IMR-90 (cell line): ENCODE data around the gene CREB3L1. TPM values are rescaled to one million over a fixed set of nuclear protein-coding genes. Genes with fewer than 3 reads are reported as not detected.
A peak's percentile ranks its signal among the peaks of the same experiment; 100 is the strongest.

ENCODE experiments used
- ATAC-seq: fragments of 200-7000 bp; cut with Tn5 transposase; 2 replicates; pipeline ENCODE4 v1.9.1; 2020; ENCODE audit warnings: low read depth, mild to moderate bottlenecking, moderate library complexity
- BruUV-seq: library from RNA; stranded (reverse); fragments of 400-500 nt; replicated peaks from 2 replicates; lab custom pipeline; 2021; lab: Mats Ljungman, UMichigan
- CTCF ChIA-PET: fragments of 300-600 bp; formaldehyde crosslinking; extraction: SDS; loops from one replicate; lab custom pipeline; 2021; ENCODE audit warnings: antibody characterized with exemption; lab: Yijun Ruan, JAX
- POLR2A ChIA-PET: fragments of 300-600 bp; sonication (Branson Sonifier 250); formaldehyde crosslinking; loops from one replicate; lab custom pipeline; 2022; ENCODE audit warnings: antibody characterized with exemption; ENCODE audit not compliant: unreplicated experiment; lab: Charles Lee
- DNase-seq: peaks from one replicate; pipeline ENCODE4 v3.0.0; 2013
- H2AFZ ChIP-seq: replicated peaks from 2 replicates; pipeline ENCODE3; 2013; ENCODE audit warnings: low read length, mild to moderate bottlenecking; ENCODE audit not compliant: poor library complexity
- H2AK5ac ChIP-seq: 2 replicates; pipeline ENCODE4 v1.6.1; 2013; ENCODE audit warnings: low read depth, low read length, inconsistent platforms
- H2AK9ac ChIP-seq: replicated peaks from 2 replicates; pipeline ENCODE3; 2013; ENCODE audit warnings: mild to moderate bottlenecking, low read depth, low read length, moderate library complexity; ENCODE audit not compliant: poor library complexity
- H2BK120ac ChIP-seq: 2 replicates; pipeline ENCODE4 v1.6.1; 2013; ENCODE audit warnings: low read depth, low read length, inconsistent platforms
- H2BK15ac ChIP-seq: 3 replicates; pipeline ENCODE4 v1.6.1; 2013; ENCODE audit warnings: low read depth, low read length, inconsistent platforms
- H2BK20ac ChIP-seq: 2 replicates; pipeline ENCODE4 v1.6.1; 2013; ENCODE audit warnings: low read depth, mild to moderate bottlenecking, inconsistent platforms, low read length, moderate library complexity
- H2BK5ac ChIP-seq: 2 replicates; pipeline ENCODE4 v1.6.1; 2013; ENCODE audit warnings: mild to moderate bottlenecking, low read depth, low read length, inconsistent platforms; ENCODE audit not compliant: poor library complexity, severe bottlenecking
- H3K14ac ChIP-seq: replicated peaks from 2 replicates; pipeline ENCODE4 v1.6.1; 2013; ENCODE audit warnings: low read depth, low read length, inconsistent platforms
- H3K18ac ChIP-seq: 2 replicates; pipeline ENCODE4 v1.6.1; 2013; ENCODE audit warnings: low read depth, low read length, control low read depth
- H3K23ac ChIP-seq: 2 replicates; pipeline ENCODE4 v1.6.1; 2013; ENCODE audit warnings: low read depth, low read length, inconsistent platforms
- H3K27ac ChIP-seq: 2 replicates; pipeline ENCODE4 v1.5.1; 2013; ENCODE audit warnings: mild to moderate bottlenecking, control low read depth, low read length; ENCODE audit not compliant: insufficient read depth
- H3K27me3 ChIP-seq: 2 replicates; pipeline ENCODE4 v1.6.1; 2013; ENCODE audit warnings: low read length; ENCODE audit not compliant: control insufficient read depth, insufficient read depth
- H3K36me3 ChIP-seq: 2 replicates; pipeline ENCODE4 v1.6.1; 2013; ENCODE audit warnings: low read length, mixed read lengths; ENCODE audit not compliant: control insufficient read depth, insufficient read depth
- H3K4ac ChIP-seq: 2 replicates; pipeline ENCODE4 v1.6.1; 2013; ENCODE audit warnings: low read depth, low read length, inconsistent platforms
- H3K4me1 ChIP-seq: 2 replicates; pipeline ENCODE4 v1.6.1; 2013; ENCODE audit warnings: low read length, mixed read lengths; ENCODE audit not compliant: control insufficient read depth, insufficient read depth
- H3K4me2 ChIP-seq: 2 replicates; pipeline ENCODE4 v1.6.1; 2013; ENCODE audit warnings: low read depth, mild to moderate bottlenecking, control low read depth, low read length, moderate library complexity
- H3K4me3 ChIP-seq: 2 replicates; pipeline ENCODE4 v1.5.1; 2013; ENCODE audit warnings: low read depth, mild to moderate bottlenecking, control low read depth, low read length, moderate library complexity; ENCODE audit not compliant: insufficient read depth
- H3K56ac ChIP-seq: 2 replicates; pipeline ENCODE4 v1.6.1; 2013; ENCODE audit warnings: low read length, inconsistent platforms; ENCODE audit not compliant: insufficient read depth; ENCODE audit errors: extremely low read depth
- H3K79me1 ChIP-seq, 2 experiments: 2 replicates each; pipeline ENCODE4 v1.6.1; 2013; ENCODE audit warnings: low read length in 2 of 2, inconsistent platforms in 1 of 2, low read depth in 1 of 2
- H3K9ac ChIP-seq: 2 replicates; pipeline ENCODE4 v1.6.1; 2013; ENCODE audit warnings: low read depth, low read length, control low read depth
- H3K9me1 ChIP-seq: 2 replicates; pipeline ENCODE4 v1.6.1; 2013; ENCODE audit warnings: low read length, inconsistent platforms; ENCODE audit not compliant: insufficient read depth
- H3K9me3 ChIP-seq: 2 replicates; pipeline ENCODE4 v1.6.1; 2013; ENCODE audit warnings: low read length; ENCODE audit not compliant: control insufficient read depth, insufficient read depth
- H4K20me1 ChIP-seq: 2 replicates; pipeline ENCODE4 v1.6.1; 2013; ENCODE audit warnings: low read length, inconsistent platforms; ENCODE audit not compliant: insufficient read depth
- H4K5ac ChIP-seq: 2 replicates; pipeline ENCODE4 v1.6.1; 2013; ENCODE audit warnings: mild to moderate bottlenecking, low read depth, low read length, control low read depth
- H4K8ac ChIP-seq, 2 experiments: 2 replicates each; pipeline ENCODE4 v1.6.1; 2013; ENCODE audit warnings: low read depth in 2 of 2, low read length in 2 of 2, control low read depth in 1 of 2, inconsistent platforms in 1 of 2
- H4K91ac ChIP-seq: 2 replicates; pipeline ENCODE4 v1.6.1; 2013; ENCODE audit warnings: low read depth, low read length, inconsistent platforms; ENCODE audit not compliant: insufficient read depth
- CHD1 ChIP-seq: IDR thresholded peaks from 2 replicates; pipeline ENCODE4 v1.6.1; 2012; ENCODE audit warnings: low read depth, low read length, improper control_type of control experiment
- FOS ChIP-seq: fragments of 150-350 bp; IDR thresholded peaks from 2 replicates; pipeline ENCODE4 v1.6.1; 2016; ENCODE audit warnings: low read depth, low read length
- MXI1 ChIP-seq: IDR thresholded peaks from 2 replicates; pipeline ENCODE4 v1.6.1; 2012; ENCODE audit warnings: low read depth, mild to moderate bottlenecking, low read length, moderate library complexity, borderline replicate concordance
- WGBS, 2 experiments: methylation state at CpG; one replicate each; pipeline versions ENCODE4 v1.1.5 to v1.1.7; 2013; ENCODE audit warnings: missing lambda C conversion rate in 2 of 2; ENCODE audit not compliant: insufficient read length in 1 of 2; ENCODE audit errors: extremely low coverage in 2 of 2; 5-methylcytosine and 5-hydroxymethylcytosine counted together
- dilution Hi-C: fragments of 300-500 bp; cut with HindIII; formaldehyde crosslinking; loops from one replicate; pipeline ENCODE4 v1.14.3; 2018; ENCODE audit warnings: low sequenced_read_pairs; ENCODE audit not compliant: unreplicated experiment
- in situ Hi-C: fragments of 300-500 bp; cut with MboI; formaldehyde crosslinking; loops from 3 replicates; pipeline ENCODE4 v1.14.3; 2019; ENCODE audit warnings: low sequenced_read_pairs, inconsistent platforms, mixed read lengths
- intact Hi-C: fragments of 100-400 bp; cut with micrococcal nuclease; formaldehyde crosslinking; loops from 2 replicates; pipeline ENCODE4 v1.10.0; 2022
- polyA plus RNA-seq, 3 experiments: library from polyadenylated mRNA; depleted of rRNA; stranded (reverse); fragments of >200 nt; gene quantifications; 2 replicates each; pipeline ENCODE4 v1.2.3, GENCODE V29; 2012; ENCODE audit warnings: low replicate concordance in 1 of 3
- total RNA-seq: library from RNA; depleted of rRNA; stranded (reverse); fragments of >200 nt; gene quantifications from 2 replicates; pipeline ENCODE4 v1.2.3, GENCODE V29; 2012
- TF ChIP-seq, protein P1 (sequence below): fragments of 150-350 bp; IDR thresholded peaks from 2 replicates; pipeline ENCODE4 v1.6.1; 2017; ENCODE audit warnings: mild to moderate bottlenecking, antibody characterized with exemption, low read length, low read depth

The CREB3L1 gene
- total and polyA plus RNA-seq, 2 of the 4 experiments (the other 2 are of a cell fraction): 8.1 to 82.3 TPM

DNA sequence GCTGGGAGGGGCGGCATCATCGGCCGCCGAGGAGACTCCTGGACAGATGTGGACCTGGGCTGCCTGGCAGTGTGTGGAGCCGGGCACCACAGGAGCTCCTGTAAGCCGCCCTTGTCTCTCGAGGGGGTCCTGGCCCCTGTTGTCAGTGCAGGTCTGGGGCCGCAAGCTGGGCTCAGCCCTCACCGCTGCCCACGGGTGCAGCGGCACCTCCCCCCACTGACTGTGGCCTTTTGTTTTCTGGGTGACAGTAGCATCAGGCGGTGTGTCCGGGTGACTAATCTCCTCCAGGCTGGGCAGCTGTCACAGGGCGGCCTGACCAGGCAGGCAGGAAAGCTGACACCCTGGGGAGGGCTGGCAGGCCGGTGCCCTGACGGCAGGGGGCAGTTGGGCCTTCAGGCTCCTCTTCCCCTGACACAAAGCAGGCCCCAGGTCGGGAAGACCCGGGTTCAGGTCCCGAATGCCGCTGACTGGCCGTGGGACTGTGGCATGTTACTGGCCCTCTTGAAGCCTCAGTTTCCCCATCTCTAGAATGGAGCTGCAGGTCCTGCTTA, 86.1 kb downstream of the CREB3L1 start:
- Histone ChIP-seq H3K14ac (no peak overlapping the region), H4K91ac (no peak overlapping the region), H3K27ac (no peak overlapping the region), H3K4ac (peak overlapping the region; percentile 35), H3K4me3 (no peak overlapping the region), H3K4me1 (peaks cover 37% of the 10 kb centered on the region), H3K56ac (no peak overlapping the region), H3K4me2 (no peak overlapping the region), H4K8ac (no peak overlapping the region), H2BK5ac (no peak overlapping the region), H4K5ac (no peak overlapping the region), H2AFZ (peak overlapping the region; percentile 78), H3K79me1 (peaks cover 30 to 61% of the 10 kb centered on the region in 2 experiments), H2BK120ac (no peak overlapping the region), H3K18ac (no peak overlapping the region), H3K9me3 (no peaks in the 10 kb centered on the region), H3K23ac (0 out of 2 replicates have a peak overlapping the region, but pooled peaks have one; percentile 31), H3K9ac (no peak overlapping the region), H3K36me3 (peaks cover 4% of the 10 kb centered on the region; the same call in 1 of the 2 replicates), H2BK15ac (no peak overlapping the region; the same call in 2 of the 3 replicates), H2AK5ac (peak overlapping the region; percentile 43), H3K9me1 (peaks cover 5% of the 10 kb centered on the region; the same call in 1 of the 2 replicates), H4K20me1 (peaks cover 31% of the 10 kb centered on the region), H2AK9ac (peak overlapping the region; percentile 74), H2BK20ac (no peak overlapping the region), H3K27me3 (no peaks in the 10 kb centered on the region)
- ChIA-PET POLR2A (interaction anchor here (0.5 kb wide), 1 partner anchor 10 kb away, joined by 9 read pairs; no protein-coding TSS in a partner anchor), CTCF (no interaction called here)
- DNase-seq (peak; percentile 33), ATAC-seq (no peak)
- BruUV-seq: no TSS peak
- TF ChIP-seq MXI1 (0 out of 2 replicates have a peak, but pooled peaks have one; percentile 21), FOS (0 out of 2 replicates have a peak, but pooled peaks have one; percentile 4), CHD1 (no peak)
- TF ChIP-seq, protein P1, sequence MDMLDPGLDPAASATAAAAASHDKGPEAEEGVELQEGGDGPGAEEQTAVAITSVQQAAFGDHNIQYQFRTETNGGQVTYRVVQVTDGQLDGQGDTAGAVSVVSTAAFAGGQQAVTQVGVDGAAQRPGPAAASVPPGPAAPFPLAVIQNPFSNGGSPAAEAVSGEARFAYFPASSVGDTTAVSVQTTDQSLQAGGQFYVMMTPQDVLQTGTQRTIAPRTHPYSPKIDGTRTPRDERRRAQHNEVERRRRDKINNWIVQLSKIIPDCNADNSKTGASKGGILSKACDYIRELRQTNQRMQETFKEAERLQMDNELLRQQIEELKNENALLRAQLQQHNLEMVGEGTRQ: no peak
- dilution Hi-C loops: no loop called here
- intact Hi-C loops: no loop called here
- 76% methylated on average over 5 of the region's 21 CpGs; no CpG with 5 or more reads in 1 of the 2 experiments for WGBS, 2 experiments
- in situ Hi-C loops: no loop called here
